H9 (cell line): ENCODE measurements around the gene KHK. TPM values are rescaled to one million over a fixed set of nuclear protein-coding genes. Genes with fewer than 3 reads are reported as not detected.

ENCODE experiments used
- DNase-seq: peaks from one replicate; pipeline ENCODE4 v3.0.0-alpha.2; 2017
- H2AFZ ChIP-seq: one replicate; pipeline ENCODE4 v1.6.1; 2013; ENCODE audit warnings: mild to moderate bottlenecking, low read length, control low read depth, moderate library complexity
- H2AK5ac ChIP-seq: 2 replicates; pipeline ENCODE4 v1.6.1; 2013; ENCODE audit warnings: low read length, control low read depth, mixed read lengths; ENCODE audit not compliant: insufficient read length
- H2BK120ac ChIP-seq: one replicate; pipeline ENCODE4 v1.6.1; 2013; ENCODE audit warnings: low read depth, mild to moderate bottlenecking, low read length, control low read depth, inconsistent platforms; ENCODE audit not compliant: poor library complexity, severe bottlenecking
- H2BK12ac ChIP-seq: 2 replicates; pipeline ENCODE4 v1.6.1; 2013; ENCODE audit warnings: low read length, control low read depth, mixed read lengths, low read depth; ENCODE audit not compliant: insufficient read length
- H2BK15ac ChIP-seq: 2 replicates; pipeline ENCODE4 v1.6.1; 2013; ENCODE audit warnings: low read depth, low read length, control low read depth
- H2BK20ac ChIP-seq: one replicate; pipeline ENCODE4 v1.6.1; 2013; ENCODE audit warnings: low read depth, mild to moderate bottlenecking, low read length, control low read depth, inconsistent platforms; ENCODE audit not compliant: poor library complexity, severe bottlenecking
- H2BK5ac ChIP-seq: 2 replicates; pipeline ENCODE4 v1.6.1; 2013; ENCODE audit warnings: low read length, control low read depth, mixed read lengths; ENCODE audit not compliant: insufficient read length
- H3K14ac ChIP-seq: 2 replicates; pipeline ENCODE4 v1.6.1; 2013; ENCODE audit warnings: low read length, control low read depth; ENCODE audit not compliant: insufficient read depth
- H3K18ac ChIP-seq: 2 replicates; pipeline ENCODE4 v1.6.1; 2013; ENCODE audit warnings: low read depth, mild to moderate bottlenecking, mixed read lengths, low read length, control low read depth; ENCODE audit not compliant: insufficient read length
- H3K23ac ChIP-seq: 2 replicates; pipeline ENCODE4 v1.6.1; 2013; ENCODE audit warnings: low read length, control low read depth, mixed read lengths, low read depth; ENCODE audit not compliant: insufficient read length
- H3K23me2 ChIP-seq: 2 replicates; pipeline ENCODE4 v1.6.1; 2013; ENCODE audit warnings: low read depth, mild to moderate bottlenecking, mixed read lengths, low read length, control low read depth; ENCODE audit not compliant: insufficient read length, poor library complexity, severe bottlenecking
- H3K27ac ChIP-seq: 2 replicates; pipeline ENCODE4 v1.5.1; 2013; ENCODE audit warnings: low read length, control low read depth, mixed read lengths, low read depth; ENCODE audit not compliant: insufficient read length
- H3K27me3 ChIP-seq: 2 replicates; pipeline ENCODE4 v1.6.1; 2013; ENCODE audit warnings: low read length, control low read depth, inconsistent platforms; ENCODE audit not compliant: insufficient read depth
- H3K4ac ChIP-seq: 2 replicates; pipeline ENCODE4 v1.6.1; 2013; ENCODE audit warnings: low read depth, mild to moderate bottlenecking, control low read depth, inconsistent platforms, low read length, moderate library complexity
- H3K4me1 ChIP-seq: 2 replicates; pipeline ENCODE4 v1.6.1; 2013; ENCODE audit warnings: low read length, control low read depth, inconsistent platforms; ENCODE audit not compliant: insufficient read depth
- H3K4me2 ChIP-seq: 2 replicates; pipeline ENCODE4 v1.6.1; 2013; ENCODE audit warnings: low read length, control low read depth, mixed read lengths; ENCODE audit not compliant: insufficient read length, insufficient read depth
- H3K56ac ChIP-seq: 2 replicates; pipeline ENCODE4 v1.6.1; 2013; ENCODE audit warnings: low read depth, mild to moderate bottlenecking, mixed read lengths, low read length, control low read depth; ENCODE audit not compliant: insufficient read length
- H3K79me1 ChIP-seq: 2 replicates; pipeline ENCODE4 v1.6.1; 2013; ENCODE audit warnings: low read depth, mild to moderate bottlenecking, moderate library complexity, low read length, control low read depth, inconsistent platforms; ENCODE audit not compliant: insufficient read depth, poor library complexity, severe bottlenecking
- H3K79me2 ChIP-seq: 2 replicates; pipeline ENCODE4 v1.6.1; 2013; ENCODE audit warnings: low read length, control low read depth, inconsistent platforms; ENCODE audit not compliant: insufficient read depth
- H3K9ac ChIP-seq: 2 replicates; pipeline ENCODE4 v1.6.1; 2013; ENCODE audit warnings: low read length, control low read depth, mixed read lengths; ENCODE audit not compliant: insufficient read length; ENCODE audit errors: extremely low read depth
- H3K9me3 ChIP-seq: one replicate; pipeline ENCODE4 v1.6.1; 2013; ENCODE audit warnings: low read depth, low read length, inconsistent platforms; ENCODE audit not compliant: control insufficient read depth
- H3T11ph ChIP-seq: one replicate; pipeline ENCODE4 v1.6.1; 2013; ENCODE audit warnings: mild to moderate bottlenecking, low read length, control low read depth, inconsistent platforms
- H4K20me1 ChIP-seq: one replicate; pipeline ENCODE4 v1.6.1; 2013; ENCODE audit not compliant: control insufficient read depth, insufficient read length, insufficient read depth
- H4K5ac ChIP-seq: 2 replicates; pipeline ENCODE4 v1.6.1; 2013; ENCODE audit warnings: low read depth, mild to moderate bottlenecking, mixed read lengths, low read length, control low read depth; ENCODE audit not compliant: insufficient read length
- H4K8ac ChIP-seq: replicated peaks from 2 replicates; pipeline ENCODE4 v1.6.1; 2013; ENCODE audit warnings: low read length, control low read depth, mixed read lengths, low read depth; ENCODE audit not compliant: insufficient read length
- H4K91ac ChIP-seq: 2 replicates; pipeline ENCODE4 v1.6.1; 2013; ENCODE audit warnings: low read depth, mild to moderate bottlenecking, moderate library complexity, mixed read lengths, low read length, control low read depth; ENCODE audit not compliant: insufficient read length
- H3K27ac Mint-ChIP-seq, 3 experiments: 2 replicates in 2 of 3; 3 replicates in 1 of 3; pipeline ENCODE4 v1.8.0; 2020 to 2021; ENCODE audit warnings: mixed read lengths in 3 of 3, mild to moderate bottlenecking in 1 of 3, moderate library complexity in 1 of 3
- H3K27me3 Mint-ChIP-seq: 2 replicates; pipeline ENCODE4 v1.8.0; 2021; ENCODE audit warnings: low read depth, mild to moderate bottlenecking, moderate library complexity, mixed read lengths
- H3K36me3 Mint-ChIP-seq, 3 experiments: 2 replicates in 2 of 3; 3 replicates in 1 of 3; pipeline ENCODE4 v1.8.0; 2020 to 2021; ENCODE audit warnings: low read depth in 3 of 3, mixed read lengths in 3 of 3; ENCODE audit not compliant: insufficient read depth in 1 of 3
- H3K4me1 Mint-ChIP-seq, 2 experiments: 2 replicates each; pipeline ENCODE4 v1.8.0; 2020; ENCODE audit warnings: mixed read lengths in 2 of 2
- H3K4me3 Mint-ChIP-seq, 2 experiments: 2 replicates in 1 of 2; 3 replicates in 1 of 2; pipeline ENCODE4 v1.8.0; 2020 to 2021; ENCODE audit warnings: mild to moderate bottlenecking in 2 of 2, mixed read lengths in 2 of 2, moderate library complexity in 1 of 2
- H3K9me3 Mint-ChIP-seq, 2 experiments: 2 replicates in 1 of 2; 3 replicates in 1 of 2; pipeline ENCODE4 v1.8.0; 2020; ENCODE audit warnings: mild to moderate bottlenecking in 2 of 2, mixed read lengths in 2 of 2, moderate library complexity in 1 of 2
- WGBS: extraction: QIAGEN DNeasy Blood & Tissue Kit; methylation state at CpG from one replicate; pipeline ENCODE4 v1.1.7; 2013; ENCODE audit warnings: missing lambda C conversion rate, low lambda C conversion rate, mixed read lengths; ENCODE audit not compliant: insufficient read length; ENCODE audit errors: extremely low coverage; 5-methylcytosine and 5-hydroxymethylcytosine counted together
- total RNA-seq: library from RNA; stranded (reverse); gene quantifications from 2 replicates; pipeline ENCODE4 v1.2.1, GENCODE V29; 2021
- TF ChIP-seq, protein P1 (sequence below): fragments of 200-600 bp; sonication (generic); conservative IDR thresholded peaks from 3 replicates; pipeline ENCODE4 v1.8.0; 2021; ENCODE audit warnings: antibody characterized with exemption, mild to moderate bottlenecking

KHK gene
- total RNA-seq, 1 experiment from 2014 or later, result 12.1 TPM

DNA sequence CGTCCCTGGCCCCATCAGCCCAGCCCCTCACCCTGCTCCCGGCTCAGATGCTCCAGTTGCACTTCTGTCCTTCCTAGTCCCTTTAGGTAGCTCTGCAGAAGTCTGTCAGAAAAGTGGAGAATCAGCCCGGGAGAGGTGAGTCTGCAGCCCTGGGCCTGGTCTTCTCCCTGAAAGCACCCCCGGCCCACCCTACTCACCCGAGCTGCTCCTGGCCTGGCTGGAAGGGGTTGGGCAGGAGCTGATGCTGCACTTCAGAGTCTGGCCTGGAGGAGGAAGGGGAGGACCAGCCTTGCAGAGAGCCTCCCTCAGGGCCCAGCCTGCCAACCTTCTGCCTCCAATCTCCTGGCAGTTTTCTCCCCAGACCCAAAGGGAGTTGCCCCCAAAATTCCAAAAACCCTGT, 15.8 kb downstream of the KHK start:
- no peaks in the 10 kb centered on the region for H3K9me3 ChIP-seq
- H3K27me3 Mint-ChIP-seq, result peaks cover 13% of the 10 kb centered on the region
- H3K27me3 ChIP-seq, result no peaks in the 10 kb centered on the region
- no peak overlapping the region for H3K9ac ChIP-seq
- no peak overlapping the region for H3K23ac ChIP-seq
- TF ChIP-seq, protein P1, sequence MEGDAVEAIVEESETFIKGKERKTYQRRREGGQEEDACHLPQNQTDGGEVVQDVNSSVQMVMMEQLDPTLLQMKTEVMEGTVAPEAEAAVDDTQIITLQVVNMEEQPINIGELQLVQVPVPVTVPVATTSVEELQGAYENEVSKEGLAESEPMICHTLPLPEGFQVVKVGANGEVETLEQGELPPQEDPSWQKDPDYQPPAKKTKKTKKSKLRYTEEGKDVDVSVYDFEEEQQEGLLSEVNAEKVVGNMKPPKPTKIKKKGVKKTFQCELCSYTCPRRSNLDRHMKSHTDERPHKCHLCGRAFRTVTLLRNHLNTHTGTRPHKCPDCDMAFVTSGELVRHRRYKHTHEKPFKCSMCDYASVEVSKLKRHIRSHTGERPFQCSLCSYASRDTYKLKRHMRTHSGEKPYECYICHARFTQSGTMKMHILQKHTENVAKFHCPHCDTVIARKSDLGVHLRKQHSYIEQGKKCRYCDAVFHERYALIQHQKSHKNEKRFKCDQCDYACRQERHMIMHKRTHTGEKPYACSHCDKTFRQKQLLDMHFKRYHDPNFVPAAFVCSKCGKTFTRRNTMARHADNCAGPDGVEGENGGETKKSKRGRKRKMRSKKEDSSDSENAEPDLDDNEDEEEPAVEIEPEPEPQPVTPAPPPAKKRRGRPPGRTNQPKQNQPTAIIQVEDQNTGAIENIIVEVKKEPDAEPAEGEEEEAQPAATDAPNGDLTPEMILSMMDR, result no peak
- peaks cover 2 to 4% of the 10 kb centered on the region in 2 experiments; a peak in 1 of 4 replicates for H3K4me1 Mint-ChIP-seq
- no peak overlapping the region for H3T11ph ChIP-seq
- no peak for DNase-seq
- no peak overlapping the region for H3K18ac ChIP-seq
- no peak overlapping the region for H4K91ac ChIP-seq
- no peak overlapping the region for H2AFZ ChIP-seq
- no peak overlapping the region for H3K27ac ChIP-seq
- peaks cover 0 to 1% (median 0%) of the 10 kb centered on the region in 3 experiments; a peak in 4 of 7 replicates for H3K36me3 Mint-ChIP-seq
- H3K4me3 Mint-ChIP-seq, result no peak overlapping the region
- no peak overlapping the region for H2BK20ac ChIP-seq
- no peak overlapping the region for H3K4ac ChIP-seq
- H3K9me3 Mint-ChIP-seq, result no peaks in the 10 kb centered on the region; a peak in 1 of 5 replicates
- no peaks in the 10 kb centered on the region for H3K79me1 ChIP-seq
- WGBS, result no CpG with 5 or more reads among the region's 5 CpGs
- H2BK120ac ChIP-seq, result no peak overlapping the region
- H4K5ac ChIP-seq, result no peak overlapping the region
- H3K79me2 ChIP-seq, result no peaks in the 10 kb centered on the region
- H2BK15ac ChIP-seq, result no peak overlapping the region
- H3K23me2 ChIP-seq, result no peaks in the 10 kb centered on the region
- H4K20me1 ChIP-seq, result no peaks in the 10 kb centered on the region
- no peak overlapping the region for H4K8ac ChIP-seq
- no peak overlapping the region for H3K4me2 ChIP-seq
- no peak overlapping the region for H3K14ac ChIP-seq
- H2BK5ac ChIP-seq, result no peak overlapping the region
- H3K56ac ChIP-seq, result no peak overlapping the region
- no peak overlapping the region for H2BK12ac ChIP-seq
- H2AK5ac ChIP-seq, result no peak overlapping the region
- no peaks in the 10 kb centered on the region for H3K4me1 ChIP-seq
- H3K27ac Mint-ChIP-seq, result no peak overlapping the region
